Lower leg skin (tissue), 4 donors: ENCODE measurements around the gene GNAL. TPM values are rescaled to one million over a fixed set of nuclear protein-coding genes. Genes with fewer than 3 reads are reported as not detected.

Experiments used
- DNase-seq, 2 donors: peaks; one replicate each; pipeline ENCODE4 v3.0.0-alpha.2; 2019; ENCODE audit warnings: low spot score in 2 of 2
- H3K4me3 ChIP-seq: fragments of 200-600 bp; sonication (generic); 2 replicates; pipeline ENCODE4 v1.5.1; 2017; ENCODE audit warnings: mild to moderate bottlenecking, low read depth; ENCODE audit not compliant: poor library complexity, severe bottlenecking
- POLR2A ChIP-seq, 2 donors: fragments of 450-650 bp; IDR thresholded peaks; one replicate each; pipeline ENCODE4 v1.6.1; 2016 to 2017; ENCODE audit warnings: antibody characterized with exemption in 2 of 2, mild to moderate bottlenecking in 1 of 2, moderate library complexity in 1 of 2
- WGBS, 2 donors: methylation state at CpG; one replicate each; pipeline ENCODE4 v1.1.5; 2018; 5-methylcytosine and 5-hydroxymethylcytosine counted together
- intact Hi-C: fragments of 100-400 bp; cut with DNase I; formaldehyde crosslinking; loops from one replicate; pipeline ENCODE4 v1.15.0; 2023; ENCODE audit warnings: low total_unique reads
- total RNA-seq, 4 donors: library from RNA; depleted of rRNA; stranded (reverse); fragments of >200 nt; gene quantifications; one replicate each; pipeline ENCODE4 v1.1.0, GENCODE V29; 2016
- TF ChIP-seq, protein P1 (sequence below), 3 donors: fragments of 450-650 bp; IDR thresholded peaks; one replicate each; pipeline ENCODE4 v1.5.1; 2016; ENCODE audit warnings: antibody characterized with exemption in 3 of 3, mild to moderate bottlenecking in 3 of 3, moderate library complexity in 2 of 3

Gene GNAL
- total RNA-seq, 4 donors from 2014 or later: 12.3 to 15.9 (median 14.5) TPM

DNA sequence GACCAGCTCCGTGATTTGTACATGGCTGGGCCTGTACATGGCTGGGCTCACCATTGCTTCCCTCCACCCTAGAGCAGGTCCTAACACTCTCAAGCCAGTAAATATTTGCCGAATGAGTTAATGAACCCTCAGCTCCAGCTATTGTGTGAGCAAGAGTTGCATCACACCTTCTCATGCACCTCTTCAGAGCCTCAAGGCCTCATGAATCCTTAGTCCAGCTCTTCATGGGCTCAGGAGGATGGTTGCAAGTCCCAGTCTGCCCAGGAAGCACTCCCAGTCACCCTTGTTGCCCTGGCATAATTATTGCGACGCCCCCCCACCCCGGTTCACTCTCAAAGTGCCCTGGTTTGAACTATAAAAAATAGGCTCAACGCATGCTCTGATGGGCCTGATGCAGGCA, 30.1 kb upstream of the GNAL start:
- intact Hi-C loops: loop anchor here (10.0 kb wide), 2 partner anchors 56 to 396 kb away; no protein-coding TSS in a partner anchor

DNA sequence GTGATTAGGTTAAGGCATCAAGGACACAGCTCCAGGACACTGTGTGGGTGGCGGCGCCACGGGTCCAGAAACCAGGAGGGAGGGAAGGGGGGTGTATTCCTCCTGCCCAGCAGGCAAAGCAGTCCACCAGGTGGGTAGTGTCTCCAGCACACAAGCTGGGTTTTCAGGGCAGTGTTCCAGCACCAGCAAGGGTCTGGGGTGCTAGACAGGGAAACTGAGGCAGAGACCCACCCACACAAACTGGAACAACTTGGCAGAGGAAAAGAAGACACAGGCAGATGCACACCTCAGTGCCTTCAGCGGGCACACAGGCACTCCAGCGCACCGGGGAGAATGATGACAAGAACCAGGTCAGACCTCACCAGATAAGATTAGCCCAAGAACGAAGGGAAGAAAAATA, 28.4 kb upstream of the GNAL start:
- intact Hi-C loops: no loop called here
- H3K4me3 ChIP-seq: no peak overlapping the region
- TF ChIP-seq, protein P1, sequence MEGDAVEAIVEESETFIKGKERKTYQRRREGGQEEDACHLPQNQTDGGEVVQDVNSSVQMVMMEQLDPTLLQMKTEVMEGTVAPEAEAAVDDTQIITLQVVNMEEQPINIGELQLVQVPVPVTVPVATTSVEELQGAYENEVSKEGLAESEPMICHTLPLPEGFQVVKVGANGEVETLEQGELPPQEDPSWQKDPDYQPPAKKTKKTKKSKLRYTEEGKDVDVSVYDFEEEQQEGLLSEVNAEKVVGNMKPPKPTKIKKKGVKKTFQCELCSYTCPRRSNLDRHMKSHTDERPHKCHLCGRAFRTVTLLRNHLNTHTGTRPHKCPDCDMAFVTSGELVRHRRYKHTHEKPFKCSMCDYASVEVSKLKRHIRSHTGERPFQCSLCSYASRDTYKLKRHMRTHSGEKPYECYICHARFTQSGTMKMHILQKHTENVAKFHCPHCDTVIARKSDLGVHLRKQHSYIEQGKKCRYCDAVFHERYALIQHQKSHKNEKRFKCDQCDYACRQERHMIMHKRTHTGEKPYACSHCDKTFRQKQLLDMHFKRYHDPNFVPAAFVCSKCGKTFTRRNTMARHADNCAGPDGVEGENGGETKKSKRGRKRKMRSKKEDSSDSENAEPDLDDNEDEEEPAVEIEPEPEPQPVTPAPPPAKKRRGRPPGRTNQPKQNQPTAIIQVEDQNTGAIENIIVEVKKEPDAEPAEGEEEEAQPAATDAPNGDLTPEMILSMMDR (IDR thresholded peaks at IDR 0.05): no peak
- TF ChIP-seq POLR2A (IDR thresholded peaks at IDR 0.05): no peak
- DNase-seq: no peak
- 94 to 95% methylated on average over 7 of the region's 7 CpGs for WGBS, 2 donors

More for the DNA sequence above, 30.1 kb upstream of the GNAL start:
- H3K4me3 ChIP-seq: no peak overlapping the region
- TF ChIP-seq POLR2A (IDR thresholded peaks at IDR 0.05): no peak
- TF ChIP-seq, protein P1 (IDR thresholded peaks at IDR 0.05): no peak
- 84 to 85% methylated on average over 6 of the region's 6 CpGs for WGBS, 2 donors
- no peak for DNase-seq

DNA sequence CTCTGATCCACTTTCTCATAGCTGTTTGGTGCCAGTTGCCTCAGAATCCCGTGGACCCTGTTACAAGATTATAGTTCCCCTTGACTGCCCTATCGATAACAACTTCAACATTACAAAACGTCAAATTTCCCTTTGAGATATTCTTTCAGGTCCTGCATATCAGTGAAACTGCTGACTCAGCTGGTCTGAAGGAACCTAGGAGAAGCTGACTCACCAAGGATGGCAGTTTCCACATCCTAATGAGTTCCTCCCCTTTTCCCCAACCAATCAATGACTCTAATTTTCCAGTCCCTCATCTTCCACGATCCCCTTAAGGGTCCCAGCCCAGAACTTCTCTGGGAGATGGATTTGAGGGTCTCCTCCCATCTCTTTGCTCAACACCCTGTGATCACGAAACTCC, 27.6 kb upstream of the GNAL start:
- TF ChIP-seq POLR2A (IDR thresholded peaks at IDR 0.05): no peak
- TF ChIP-seq, protein P1 (IDR thresholded peaks at IDR 0.05): no peak
- intact Hi-C loops: no loop called here
- no peak for DNase-seq
- WGBS, 2 donors: 78 to 81% methylated on average over 5 of the region's 5 CpGs
- no peak overlapping the region for H3K4me3 ChIP-seq

DNA sequence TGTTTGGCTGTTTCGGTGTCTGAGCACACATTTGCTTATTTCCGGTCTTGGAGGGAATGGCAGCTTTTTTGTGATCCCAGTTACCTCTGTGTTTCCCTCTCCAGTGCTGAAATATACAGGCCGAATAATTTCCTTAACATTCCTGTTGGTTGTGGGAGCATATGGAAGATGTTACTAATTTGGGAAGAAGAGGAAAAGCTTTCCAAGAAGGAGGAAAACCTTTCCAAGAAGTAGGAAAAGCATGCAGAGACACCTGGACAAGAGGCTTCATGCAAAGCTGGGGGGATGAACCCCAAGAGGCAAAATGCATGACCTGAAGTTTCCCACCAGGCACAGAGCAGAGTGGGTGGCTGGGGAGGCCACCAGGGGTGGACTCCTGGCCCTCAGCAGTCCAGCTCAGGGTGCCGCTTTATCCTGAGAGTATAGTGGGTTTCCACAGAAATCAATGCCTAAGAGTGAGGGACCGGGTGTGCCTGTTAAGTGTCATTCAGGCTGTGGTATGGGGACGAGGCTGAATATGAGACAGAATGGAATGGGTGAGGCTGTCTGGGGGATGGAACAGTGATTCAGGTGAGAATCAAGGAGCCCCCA, 25.5 kb upstream of the GNAL start:
- WGBS, 2 donors: 75 to 82% methylated on average over 6 of the region's 6 CpGs
- no peak for TF ChIP-seq POLR2A (IDR thresholded peaks at IDR 0.05)
- TF ChIP-seq, protein P1 (IDR thresholded peaks at IDR 0.05): no peak
- H3K4me3 ChIP-seq: no peak overlapping the region
- peak in 1 of 2 donors; percentile 28 for DNase-seq
- intact Hi-C loops: no loop called here

DNA sequence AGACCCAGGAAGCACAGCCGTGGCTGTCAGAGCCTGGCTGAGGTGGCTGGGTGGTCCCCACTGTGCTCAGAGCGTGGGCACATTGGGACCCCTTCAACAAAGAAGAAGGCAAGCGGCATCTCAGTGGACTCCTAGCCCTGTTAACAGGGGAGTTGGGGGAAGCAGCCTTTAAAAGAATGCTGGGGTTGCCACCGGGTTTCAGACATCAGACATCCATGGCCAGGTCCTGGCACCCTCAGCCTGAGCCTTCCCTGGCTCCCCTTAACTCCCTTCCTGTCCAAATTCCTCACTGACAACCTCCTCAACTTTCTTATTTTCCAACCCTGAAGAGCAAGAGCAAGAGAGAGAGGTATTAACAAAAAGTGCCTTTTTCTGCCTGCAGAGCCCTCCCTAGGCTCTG, 24.8 kb upstream of the GNAL start:
- TF ChIP-seq POLR2A (IDR thresholded peaks at IDR 0.05): no peak
- TF ChIP-seq, protein P1 (IDR thresholded peaks at IDR 0.05): no peak
- H3K4me3 ChIP-seq: no peak overlapping the region
- DNase-seq: peak in 1 of 2 donors; percentile 58
- WGBS, 2 donors: 74 to 79% methylated on average over 4 of the region's 4 CpGs
- intact Hi-C loops: no loop called here

DNA sequence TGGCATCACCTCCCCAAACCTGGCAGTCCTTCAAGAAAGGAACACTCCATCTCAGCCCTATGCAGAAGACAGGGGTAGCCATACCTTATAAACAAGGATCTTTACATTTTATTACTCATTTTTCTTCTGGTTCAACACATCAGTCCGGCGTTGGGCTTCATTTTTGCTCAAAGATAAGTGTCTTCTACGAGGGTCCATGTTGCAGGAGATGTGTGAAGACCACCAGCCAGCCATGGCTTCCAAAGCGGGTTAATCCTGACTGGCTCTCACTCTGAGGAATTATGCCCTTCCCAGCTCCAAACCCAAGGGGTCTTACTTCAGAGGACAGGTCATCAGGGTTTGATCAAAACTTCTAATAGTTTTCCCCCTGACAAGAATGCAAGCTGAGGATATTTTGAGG, 23.9 kb upstream of the GNAL start:
- peak in 1 of 2 donors; percentile 67 for DNase-seq
- WGBS, 2 donors: 80 to 85% methylated on average over 4 of the region's 4 CpGs
- intact Hi-C loops: loop anchor here (5.0 kb wide), 1 partner anchor 757 kb away; no protein-coding TSS in a partner anchor
- no peak for TF ChIP-seq POLR2A (IDR thresholded peaks at IDR 0.05)
- TF ChIP-seq, protein P1 (IDR thresholded peaks at IDR 0.05): no peak
- H3K4me3 ChIP-seq: no peak overlapping the region
